Fibroblast of villous mesenchyme (primary cell): ENCODE results near the gene MT1X. TPM values are rescaled to one million over a fixed set of nuclear protein-coding genes. Genes with fewer than 3 reads are reported as not detected.
"Not testable (repeated sequence)": the region's sequence is repeated elsewhere in the genome, so short reads cannot be mapped to it uniquely, and the experiment has no call there.

Experiments used
- DNase-seq: peaks from one replicate; pipeline ENCODE4 v3.0.0-alpha.2; 2010; ENCODE audit warnings: low read depth
- H3K4me3 ChIP-seq: 2 replicates; pipeline ENCODE4 v1.5.1; 2011; ENCODE audit warnings: low read depth, mild to moderate bottlenecking, low read length
- CTCF ChIP-seq: IDR thresholded peaks from 2 replicates; pipeline ENCODE4 v1.5.1; 2012; ENCODE audit warnings: low read depth, mild to moderate bottlenecking, low read length; ENCODE audit not compliant: insufficient read depth
- total RNA-seq: library from RNA; depleted of rRNA; stranded (reverse); fragments of >200 nt; gene quantifications from 2 replicates; pipeline ENCODE4 v1.2.3, GENCODE V29; 2012

The MT1X gene
- total RNA-seq, 1 donor, result 24.2 TPM

DNA sequence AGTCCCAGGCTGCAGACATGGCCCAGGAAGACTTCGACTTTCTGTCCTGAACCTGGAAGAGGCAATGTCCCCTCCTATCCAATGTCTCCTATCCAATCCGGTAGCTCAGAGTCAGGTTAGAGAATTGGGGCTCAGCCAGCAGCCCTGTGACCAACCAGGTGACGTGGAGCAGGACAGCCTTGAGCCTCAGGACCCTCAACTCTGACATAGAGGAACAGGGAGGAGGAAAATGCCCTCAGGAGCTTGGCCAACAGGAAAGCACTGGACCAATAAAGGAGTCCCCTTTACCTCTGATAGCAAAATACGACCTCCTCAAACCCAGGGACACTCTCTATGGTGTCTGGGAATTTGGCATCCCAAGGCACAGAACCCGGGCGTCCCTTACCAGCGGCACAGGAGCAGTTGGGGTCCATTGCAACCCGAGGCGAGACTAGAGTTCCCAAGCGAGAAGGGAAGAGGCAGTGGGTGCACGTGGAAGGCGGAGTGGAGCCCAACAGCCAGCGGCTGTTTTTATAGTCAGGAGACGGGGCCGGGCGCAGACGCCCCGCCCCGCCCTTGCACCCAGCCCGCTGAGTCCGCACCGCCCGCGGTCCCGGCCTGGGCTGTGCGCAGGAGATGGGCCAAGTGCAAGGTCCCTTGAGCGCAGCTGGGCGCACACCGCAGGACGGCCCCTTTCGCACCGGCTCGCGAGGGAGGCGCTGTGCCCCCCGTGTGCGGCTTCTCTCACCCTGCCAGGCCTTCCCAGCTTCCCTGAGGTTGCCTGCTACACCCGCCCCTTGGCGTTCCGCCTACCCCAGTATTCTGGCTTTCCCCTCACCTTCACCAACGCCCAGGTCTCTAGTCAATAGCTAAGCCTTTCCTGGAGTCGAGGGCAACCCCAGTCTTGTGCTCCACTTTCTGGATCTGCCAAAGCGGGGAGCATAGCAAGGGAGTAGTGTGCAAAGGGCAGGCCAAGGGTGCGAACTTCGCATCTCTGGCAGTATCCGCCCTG lies 14.4 kb upstream of the MT1X start, which contains the start of gene MT1G:
MT1G (minus strand) TSS at position 485 of the 991 bp plus-strand sequence; CDS start at position 413, 72 bp downstream.
- TF ChIP-seq CTCF, result no peak
- H3K4me3 ChIP-seq, result no peak within 1 kb of the TSS
- no peak for DNase-seq

DNA sequence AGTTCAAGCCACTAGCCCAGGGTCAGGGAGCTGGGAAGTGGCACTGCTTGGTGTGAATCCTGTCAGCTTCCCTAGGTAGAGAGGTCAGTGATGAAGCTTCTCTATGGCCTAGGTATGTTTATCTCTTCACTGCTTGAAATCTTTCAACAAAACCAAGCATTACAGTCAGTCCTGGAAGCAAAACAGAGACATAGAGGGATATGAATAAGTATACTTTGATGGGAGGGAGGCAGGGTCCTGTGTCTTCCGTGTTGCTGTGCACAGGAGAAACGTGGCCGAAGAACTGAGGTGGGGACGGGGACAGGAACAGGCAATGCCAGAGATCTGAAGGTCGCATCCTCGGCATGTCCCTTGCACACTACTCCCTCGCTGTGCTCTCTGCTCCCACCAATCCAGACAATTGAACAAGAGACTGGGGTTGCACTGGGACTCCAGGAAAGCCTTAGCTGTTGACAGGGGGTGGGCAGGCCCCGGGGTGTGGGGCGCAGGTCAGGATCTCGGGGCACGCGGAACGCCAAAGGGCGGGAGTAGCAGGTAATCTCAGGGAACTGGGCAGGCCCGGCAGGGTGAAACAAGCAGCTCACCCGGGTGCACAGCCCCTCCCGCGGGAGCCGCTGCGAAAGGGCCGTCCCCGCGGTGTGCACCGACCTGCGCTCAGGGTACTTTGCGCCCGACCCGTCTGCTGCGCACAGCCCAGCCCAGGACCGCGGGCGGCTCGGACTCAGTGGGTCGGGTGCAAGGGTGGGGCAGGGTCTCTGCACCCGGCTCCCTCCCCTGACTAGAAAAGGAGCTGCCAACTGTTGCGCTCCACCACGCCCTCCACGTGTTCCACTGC lies 13.0 kb upstream of the MT1X start, which contains the start of gene MT1H:
MT1H (plus strand) TSS at position 810 of the 835 bp plus-strand sequence. CDS start 71 bp downstream, outside the sequence.
- H3K4me3 ChIP-seq, result no peak within 1 kb of the TSS
- no peak for DNase-seq
- no peak for TF ChIP-seq CTCF

- TF ChIP-seq CTCF, result no peak
- DNase-seq, result no peak
These were observed 12.2 kb upstream of the MT1X start for GRCh38 chr16:56669840-56670619.

GRCh38 chr16:56670620-56670934 lies 11.7 kb upstream of the MT1X start:
- TF ChIP-seq CTCF, result no peak
- no peak overlapping the region for H3K4me3 ChIP-seq
- DNase-seq, result no peak

More at GRCh38 chr16:56669840-56670619, 12.2 kb upstream of the MT1X start:
- H3K4me3 ChIP-seq, result no peak overlapping the region

DNA sequence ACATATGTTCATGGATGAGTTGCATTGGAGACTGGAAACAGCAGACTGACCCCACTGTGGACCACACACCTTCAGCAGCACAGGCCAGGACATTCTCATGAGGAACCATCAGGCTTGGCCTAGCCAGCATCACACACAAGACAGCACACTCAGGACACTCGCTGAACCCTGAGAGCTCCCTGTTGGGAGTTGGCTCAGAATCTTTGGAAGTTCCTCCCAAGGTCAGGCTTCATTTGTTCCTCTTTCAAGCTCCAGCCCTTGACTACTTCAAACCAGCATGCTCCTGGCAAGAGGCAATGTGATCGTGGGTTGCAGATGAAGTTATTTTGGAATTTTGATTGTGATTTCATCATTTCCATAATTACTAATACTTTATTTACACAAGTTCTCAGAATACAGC lies 10.6 kb upstream of the MT1X start:
- not testable (repeated sequence) for DNase-seq, H3K4me3 ChIP-seq

DNA sequence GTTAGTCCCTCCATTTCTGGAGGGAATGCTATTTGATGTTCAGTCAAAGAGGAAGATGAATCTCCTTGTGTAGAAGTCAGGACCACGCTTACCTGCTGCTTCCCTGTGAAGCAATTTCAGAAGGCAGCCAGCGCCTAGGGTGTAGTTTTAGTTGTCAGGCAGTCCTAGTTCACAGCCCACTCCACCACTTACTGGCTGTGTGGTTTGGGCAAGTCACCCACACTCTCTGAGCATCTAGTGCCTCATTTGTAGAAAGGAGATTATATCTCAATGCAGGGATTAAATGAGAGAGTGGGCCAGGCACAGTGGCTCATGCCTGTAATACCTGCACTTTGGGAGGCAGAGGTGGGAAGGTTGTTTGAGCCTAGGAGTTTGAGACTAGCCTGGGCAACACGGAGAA lies 10.1 kb upstream of the MT1X start:
- H3K4me3 ChIP-seq, DNase-seq: not testable (repeated sequence)

DNA sequence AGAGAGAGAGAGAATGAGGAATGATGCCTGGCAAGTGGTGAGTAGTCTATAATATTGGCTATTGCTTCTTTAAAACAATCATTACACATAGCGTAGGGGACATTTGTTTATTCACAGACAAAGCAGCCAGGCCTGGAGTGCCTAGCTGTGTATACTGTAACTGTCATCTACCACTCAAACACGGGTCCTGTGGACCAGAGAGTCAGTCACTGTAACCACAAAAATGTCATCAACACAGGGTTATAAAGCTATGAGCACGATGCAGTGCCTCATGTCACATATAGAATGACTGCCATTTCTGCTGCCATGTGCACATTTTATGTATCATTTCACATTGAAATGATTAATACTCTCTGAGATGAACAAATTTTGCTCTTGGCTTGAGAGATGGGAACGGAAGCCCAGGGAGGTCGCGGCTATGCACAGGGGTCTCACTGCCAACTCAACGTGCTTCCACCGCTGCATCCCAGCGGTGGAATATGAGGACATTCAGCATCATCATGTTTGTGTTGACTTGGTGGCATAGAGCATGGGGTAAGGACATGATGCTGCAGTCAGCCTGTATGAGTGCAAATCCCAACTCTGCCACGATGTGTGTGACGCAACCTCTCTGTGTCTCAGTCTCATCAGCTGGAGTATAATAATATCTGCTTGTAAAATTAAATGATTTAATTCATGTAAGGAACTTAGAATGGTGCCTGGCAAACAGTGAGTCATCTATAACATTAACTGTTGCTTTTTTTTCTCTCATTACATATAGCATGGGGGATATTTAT lies 9.3 kb upstream of the MT1X start:
- no peak overlapping the region for H3K4me3 ChIP-seq
- no peak for TF ChIP-seq CTCF
- DNase-seq, result no peak
